MCF 10A (cell line): ENCODE results near the gene DENND2A. TPM values are rescaled to one million over a fixed set of nuclear protein-coding genes. Genes with fewer than 3 reads are reported as not detected.

Experiments used
- BruUV-seq: library from RNA; stranded (reverse); fragments of 400-500 nt; replicated peaks from 2 replicates; lab custom pipeline; 2021; lab: Mats Ljungman, UMichigan
- CTCF ChIA-PET: fragments of 300-600 bp; sonication (Branson Sonifier 250); formaldehyde crosslinking; extraction: SDS; loops from one replicate; lab custom pipeline; 2021; ENCODE audit warnings: antibody characterized with exemption, inconsistent platforms; lab: Yijun Ruan, JAX
- POLR2A ChIA-PET: fragments of 300-600, 350-650 bp; sonication (Branson Sonifier 250); formaldehyde crosslinking; extraction: SDS; loops from one replicate; lab custom pipeline; 2020; ENCODE audit warnings: antibody characterized with exemption, inconsistent platforms; lab: Yijun Ruan, JAX
- DNase-seq: peaks from one replicate; pipeline ENCODE4 v3.0.0-alpha.2; 2018; ENCODE audit not compliant: unreplicated experiment
- H3K27ac Mint-ChIP-seq: one replicate; pipeline ENCODE4 v1.8.0; 2022; ENCODE audit warnings: mild to moderate bottlenecking, low read depth, mixed read lengths; ENCODE audit not compliant: unreplicated experiment
- H3K27me3 Mint-ChIP-seq: one replicate; pipeline ENCODE4 v1.8.0; 2022; ENCODE audit warnings: mixed read lengths; ENCODE audit not compliant: insufficient read depth, unreplicated experiment
- H3K36me3 Mint-ChIP-seq: one replicate; pipeline ENCODE4 v1.8.0; 2022; ENCODE audit warnings: mild to moderate bottlenecking, moderate library complexity, mixed read lengths; ENCODE audit not compliant: insufficient read depth, unreplicated experiment
- H3K4me1 Mint-ChIP-seq: one replicate; pipeline ENCODE4 v1.8.0; 2022; ENCODE audit warnings: mixed read lengths; ENCODE audit not compliant: insufficient read depth, unreplicated experiment
- H3K4me3 Mint-ChIP-seq: one replicate; pipeline ENCODE4 v1.8.0; 2022; ENCODE audit warnings: mild to moderate bottlenecking, moderate library complexity, mixed read lengths; ENCODE audit not compliant: unreplicated experiment
- H3K9me3 Mint-ChIP-seq: one replicate; pipeline ENCODE4 v1.8.0; 2022; ENCODE audit warnings: mixed read lengths; ENCODE audit not compliant: unreplicated experiment
- intact Hi-C: fragments of 100-400 bp; cut with micrococcal nuclease; formaldehyde crosslinking; loops from 2 replicates; pipeline ENCODE4 v1.14.1; 2022
- total RNA-seq: library from RNA; stranded (reverse); gene quantifications from 2 replicates; pipeline ENCODE4 v1.2.3, GENCODE V29; 2022
- TF ChIP-seq, protein P1 (sequence below): fragments of 200-600 bp; IDR thresholded peaks from one replicate; pipeline ENCODE4 v1.8.0; 2022; ENCODE audit warnings: antibody characterized with exemption, mild to moderate bottlenecking; ENCODE audit not compliant: unreplicated experiment

The DENND2A gene
- total RNA-seq, 1 experiment from 2014 or later, result 0.26 TPM

DNA sequence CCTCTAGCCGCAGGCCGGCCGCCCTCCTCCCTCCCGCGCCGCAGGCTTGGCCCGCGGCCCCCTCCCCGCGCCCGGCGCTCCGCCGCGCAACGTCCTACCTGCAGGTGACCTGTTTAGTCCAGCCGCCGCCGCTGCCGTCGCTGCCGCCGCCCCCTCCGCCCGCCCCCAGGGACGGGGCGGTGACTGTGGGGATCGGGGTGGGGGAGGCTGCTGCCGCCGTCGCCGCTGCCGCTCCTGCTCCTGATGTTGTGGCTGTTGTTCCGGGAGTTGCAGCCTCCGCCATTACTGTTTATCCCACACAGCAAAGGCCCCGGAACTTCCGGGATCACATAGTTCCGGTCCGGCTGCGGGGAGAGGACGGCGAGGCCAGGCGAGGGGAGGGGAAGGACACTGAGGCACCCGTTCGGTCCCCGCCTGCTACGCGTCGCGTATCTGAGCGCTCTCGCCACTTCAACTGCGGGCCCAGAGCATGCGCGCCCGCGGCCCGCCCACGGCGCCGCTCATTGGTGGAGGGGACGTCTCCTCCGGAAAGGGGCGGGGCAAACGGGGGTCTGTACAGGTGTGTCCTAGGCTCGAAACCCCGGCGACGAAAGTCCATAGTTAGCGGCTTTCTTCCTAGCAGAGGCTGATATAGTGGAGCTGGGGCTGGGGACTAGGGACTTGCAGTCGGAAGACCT, 161.4 kb downstream of the DENND2A start, which contains the start of gene MKRN1:
Gene MKRN1, minus strand, starts transcription at position 444 of the 677 bp plus-strand sequence. Its CDS starts 161 bp downstream, at position 283.
- no peaks in the 10 kb centered on the region for H3K36me3 Mint-ChIP-seq
- H3K4me1 Mint-ChIP-seq, result peaks cover 5% of the 10 kb centered on the region
- H3K4me3 Mint-ChIP-seq, result peak within 1 kb of the TSS; percentile 85
- TF ChIP-seq, protein P1, sequence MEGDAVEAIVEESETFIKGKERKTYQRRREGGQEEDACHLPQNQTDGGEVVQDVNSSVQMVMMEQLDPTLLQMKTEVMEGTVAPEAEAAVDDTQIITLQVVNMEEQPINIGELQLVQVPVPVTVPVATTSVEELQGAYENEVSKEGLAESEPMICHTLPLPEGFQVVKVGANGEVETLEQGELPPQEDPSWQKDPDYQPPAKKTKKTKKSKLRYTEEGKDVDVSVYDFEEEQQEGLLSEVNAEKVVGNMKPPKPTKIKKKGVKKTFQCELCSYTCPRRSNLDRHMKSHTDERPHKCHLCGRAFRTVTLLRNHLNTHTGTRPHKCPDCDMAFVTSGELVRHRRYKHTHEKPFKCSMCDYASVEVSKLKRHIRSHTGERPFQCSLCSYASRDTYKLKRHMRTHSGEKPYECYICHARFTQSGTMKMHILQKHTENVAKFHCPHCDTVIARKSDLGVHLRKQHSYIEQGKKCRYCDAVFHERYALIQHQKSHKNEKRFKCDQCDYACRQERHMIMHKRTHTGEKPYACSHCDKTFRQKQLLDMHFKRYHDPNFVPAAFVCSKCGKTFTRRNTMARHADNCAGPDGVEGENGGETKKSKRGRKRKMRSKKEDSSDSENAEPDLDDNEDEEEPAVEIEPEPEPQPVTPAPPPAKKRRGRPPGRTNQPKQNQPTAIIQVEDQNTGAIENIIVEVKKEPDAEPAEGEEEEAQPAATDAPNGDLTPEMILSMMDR, result no peak
- ChIA-PET POLR2A (interaction anchor here (0.7 to 1.6 kb wide), 7 partner anchors 11 to 302 kb away, joined by 3 to 5 read pairs (median 4); partner anchors contain the start of gene KDM7A), CTCF (interaction anchor here (0.6 to 8.9 kb wide), 8 partner anchors 9 to 177 kb away, joined by 3 to 197 read pairs (median 4); no protein-coding TSS in a partner anchor)
- intact Hi-C loops, result loop anchor here (5.0 kb wide), 2 partner anchors 82 to 302 kb away; partner anchors contain the start of genes KDM7A and SLC37A3
- no TSS peak for BruUV-seq
- H3K27ac Mint-ChIP-seq, result peak within 1 kb of the TSS; percentile 90
- no peaks in the 10 kb centered on the region for H3K9me3 Mint-ChIP-seq
- no peaks in the 10 kb centered on the region for H3K27me3 Mint-ChIP-seq
- peak; percentile 94 for DNase-seq

DNA sequence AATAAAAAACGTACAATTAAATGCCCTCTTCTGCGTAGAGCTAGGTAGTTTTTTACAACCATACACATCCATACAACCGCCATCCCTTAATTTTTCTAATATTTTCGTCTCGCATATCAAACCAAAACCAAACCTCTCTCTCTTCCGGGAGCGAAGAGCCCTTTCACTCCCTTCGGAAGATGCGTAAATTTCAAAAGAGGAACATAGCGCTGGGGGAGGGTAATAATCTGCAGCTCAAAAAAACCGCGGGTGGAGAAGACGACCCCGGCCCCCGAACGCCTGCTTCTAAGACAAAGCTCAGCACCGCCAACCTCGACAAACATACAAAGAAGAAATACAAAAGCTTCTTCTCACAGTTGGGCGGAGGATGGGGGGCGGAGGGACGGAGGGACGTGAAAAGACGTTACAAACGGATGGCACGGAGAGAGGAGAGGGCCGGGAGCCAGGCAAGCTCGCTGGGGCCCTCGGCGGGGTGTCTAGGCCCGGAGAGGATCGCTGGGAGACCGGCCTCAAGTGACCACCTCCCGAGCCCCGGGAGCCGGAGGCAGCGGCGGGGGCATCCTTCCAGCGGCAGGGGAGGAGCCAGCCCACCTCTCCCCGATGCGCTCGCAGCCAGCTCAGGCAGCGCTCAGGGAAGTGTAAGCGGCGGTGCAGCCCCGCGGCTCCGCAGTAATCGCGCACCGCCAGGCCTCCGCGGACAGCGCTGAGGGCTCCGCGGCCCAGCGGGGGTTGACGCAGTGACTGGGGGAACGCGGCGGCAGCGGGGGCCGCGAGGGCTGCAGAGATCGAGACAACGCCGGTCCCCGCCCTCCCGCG, 162.2 kb downstream of the DENND2A start:
- H3K4me3 Mint-ChIP-seq, result peak overlapping the region; percentile 85
- H3K9me3 Mint-ChIP-seq, result no peaks in the 10 kb centered on the region
- H3K4me1 Mint-ChIP-seq, result peaks cover 5% of the 10 kb centered on the region
- POLR2A ChIA-PET, result interaction anchor here (0.6 to 1.6 kb wide), 20 partner anchors 10 to 534 kb away, joined by 3 to 9 read pairs (median 4); partner anchors contain the start of gene KDM7A
- CTCF ChIA-PET, result interaction anchor here (0.6 to 8.9 kb wide), 12 partner anchors 9 to 202 kb away, joined by 3 to 197 read pairs (median 4); no protein-coding TSS in a partner anchor
- no peaks in the 10 kb centered on the region for H3K36me3 Mint-ChIP-seq
- intact Hi-C loops, result loop anchor here (5.0 kb wide), 2 partner anchors 81 to 301 kb away; partner anchors contain the start of genes KDM7A and SLC37A3
- H3K27me3 Mint-ChIP-seq, result no peaks in the 10 kb centered on the region
- BruUV-seq, result no TSS peak
- peak; percentile 33 for DNase-seq
- H3K27ac Mint-ChIP-seq, result peak overlapping the region; percentile 90
- TF ChIP-seq, protein P1, result no peak

DNA sequence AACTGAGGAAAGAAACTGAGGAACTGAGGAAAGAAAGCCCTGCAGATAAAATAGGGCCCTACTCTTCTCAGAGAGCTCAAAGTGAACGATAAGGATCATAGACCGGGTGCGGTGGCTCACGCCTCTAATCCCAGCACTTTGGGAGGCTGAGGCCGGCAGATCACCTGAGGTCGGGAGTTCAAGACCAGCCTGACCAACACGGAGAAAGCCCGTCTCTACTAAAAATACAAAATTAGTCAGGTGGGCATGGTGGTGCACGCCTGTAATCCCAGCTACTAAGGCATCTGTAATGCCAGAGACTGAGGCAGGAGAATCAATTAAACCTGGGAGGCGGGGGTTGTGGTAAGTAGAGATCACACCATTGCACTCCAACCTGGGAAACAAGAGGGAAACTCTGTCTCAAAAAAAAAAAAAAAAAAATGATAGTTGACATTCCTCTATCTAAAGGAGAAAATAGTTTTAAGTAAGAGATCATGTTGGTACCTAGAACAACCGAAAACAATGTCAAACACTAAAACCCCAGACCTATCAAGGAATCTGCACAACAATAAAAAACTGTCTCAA, 163.8 kb downstream of the DENND2A start:
- TF ChIP-seq, protein P1, result no peak
- intact Hi-C loops, result loop anchor here (1.0 to 5.0 kb wide), 4 partner anchors 17 to 299 kb away; partner anchors contain the start of genes KDM7A and SLC37A3

More for the DNA sequence above, 163.8 kb downstream of the DENND2A start:
- peak overlapping the region; percentile 85 for H3K4me3 Mint-ChIP-seq
- ChIA-PET POLR2A (interaction anchor here (1.2 to 1.6 kb wide), 2 partner anchors 24 to 301 kb away, joined by 3 to 5 read pairs; no protein-coding TSS in a partner anchor), CTCF (interaction anchor here (0.6 to 8.9 kb wide), 19 partner anchors 9 to 1058 kb away, joined by 3 to 197 read pairs (median 6); no protein-coding TSS in a partner anchor)
- peaks cover 5% of the 10 kb centered on the region for H3K4me1 Mint-ChIP-seq
- no peaks in the 10 kb centered on the region for H3K9me3 Mint-ChIP-seq
- peak overlapping the region; percentile 46 for H3K27ac Mint-ChIP-seq
- no TSS peak for BruUV-seq
- peaks cover 6% of the 10 kb centered on the region for H3K36me3 Mint-ChIP-seq
- H3K27me3 Mint-ChIP-seq, result no peaks in the 10 kb centered on the region
- DNase-seq, result no peak
